Stimulated activated CD4-positive, alpha-beta T cell treated with anti-CD3 and anti-CD28 coated beads, Interleukin-12 subunit alpha, Interleukin-12 subunit beta, amount 100 ng/mL, for 24 hours (primary cell): ENCODE measurements around the gene IL10.
"Not testable (repeated sequence)": the region's sequence is repeated elsewhere in the genome, so short reads cannot be mapped to it uniquely, and the experiment has no call there.

Experiments used
- DNase-seq, 2 experiments: peaks; one replicate each; pipeline ENCODE4 v3.0.0-alpha.2; 2020; ENCODE audit warnings: low read depth in 2 of 2

Gene IL10

DNA sequence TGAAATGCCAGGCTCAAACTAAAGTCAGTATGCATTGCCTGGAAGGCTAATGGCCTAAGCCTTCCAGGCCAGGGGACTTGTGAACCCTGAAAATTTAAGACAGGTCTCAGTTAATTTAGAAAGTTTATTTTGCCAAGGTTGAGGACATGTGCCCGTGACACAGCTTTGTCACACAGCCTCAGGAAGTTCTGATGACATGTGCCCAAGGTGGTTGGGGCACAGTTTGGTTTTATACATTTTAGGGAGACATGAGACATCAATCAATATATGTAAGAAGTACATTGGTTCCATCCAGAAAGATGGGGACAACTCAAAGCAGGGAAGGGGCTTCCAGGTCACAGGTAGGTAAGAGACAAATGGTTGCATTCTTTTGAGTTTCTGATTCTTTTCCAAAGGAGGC lies 6.5 kb downstream of the IL10 start:
- DNase-seq, result not testable (repeated sequence)

DNA sequence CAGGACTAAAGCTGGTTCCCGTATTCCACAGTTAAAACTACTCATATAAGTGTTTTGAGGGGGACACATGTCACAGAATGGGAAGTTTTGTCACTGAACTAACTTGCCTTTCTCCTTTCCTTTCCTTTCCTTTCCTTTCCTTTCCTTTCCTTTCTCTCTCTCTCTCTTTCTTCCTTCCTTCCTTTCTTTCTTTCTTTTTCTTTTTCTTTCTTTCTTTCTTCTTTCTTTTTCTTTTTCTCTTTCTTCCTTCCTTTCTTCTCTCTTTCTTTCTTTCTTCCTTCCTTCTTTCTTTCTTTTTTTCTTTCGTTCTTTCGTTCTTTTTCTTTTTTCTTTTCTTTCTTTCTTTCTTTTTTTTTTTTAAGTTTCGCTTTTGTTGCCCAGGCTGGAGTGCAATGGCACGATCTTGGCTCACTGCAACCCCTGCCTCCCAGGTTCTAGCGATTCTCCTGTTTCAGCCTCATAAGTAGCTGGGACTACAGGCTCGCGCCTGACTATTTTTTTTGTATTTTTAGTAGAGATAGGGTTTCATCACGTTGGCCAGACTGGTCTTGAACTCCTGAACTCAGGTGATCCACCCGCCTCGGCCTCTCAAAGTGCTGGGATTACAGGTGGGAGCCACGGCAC lies 9.4 kb downstream of the IL10 start:
- not testable (repeated sequence) for DNase-seq

DNA sequence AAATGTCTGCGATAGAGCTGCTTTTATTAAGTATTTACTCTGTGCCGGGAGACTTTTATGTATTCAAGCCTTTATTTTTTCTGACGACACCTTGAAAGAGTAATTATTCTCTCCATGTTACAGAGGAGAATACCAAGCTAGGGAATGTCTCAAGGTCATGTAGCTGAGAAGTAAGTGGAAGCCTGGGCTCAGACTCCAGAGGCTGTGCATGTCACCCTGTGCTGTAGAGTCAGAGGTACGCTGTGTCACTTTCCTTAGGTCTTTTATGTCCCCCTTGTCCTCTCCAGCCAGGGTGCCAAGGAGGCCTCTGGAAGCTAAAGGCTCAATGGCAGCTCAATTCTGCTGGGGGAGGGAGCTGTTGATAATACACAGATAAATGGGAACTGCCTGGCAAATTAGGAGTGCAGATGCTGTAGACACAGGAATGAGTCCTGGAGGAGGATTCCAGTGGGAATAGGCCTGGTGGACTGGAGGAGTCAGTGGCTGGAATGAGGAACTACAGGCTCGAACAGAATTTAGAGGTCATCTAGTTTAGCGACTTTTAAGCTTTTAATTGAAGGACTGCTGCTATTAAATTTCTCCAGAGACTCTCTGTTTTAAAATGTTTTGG lies 11.0 kb downstream of the IL10 start:
- no peak for DNase-seq

DNA sequence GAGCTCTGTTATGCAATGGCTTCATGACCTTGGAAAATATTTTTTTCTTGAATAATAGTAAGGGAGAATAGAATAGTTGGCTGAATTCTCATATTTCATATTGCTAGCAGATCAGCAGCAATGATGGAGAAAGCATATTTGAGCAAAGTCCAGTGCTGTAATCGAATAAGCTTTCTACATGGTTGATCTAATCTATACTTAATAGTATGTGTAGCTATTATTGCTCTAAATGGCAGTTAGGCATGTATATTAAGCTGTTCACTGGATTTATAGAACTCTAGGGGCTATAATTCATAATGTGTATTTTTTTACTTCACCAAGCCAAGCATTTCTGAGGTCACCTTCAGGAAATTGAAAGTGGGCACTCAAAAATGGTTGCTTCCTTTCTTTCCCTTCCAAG lies 11.7 kb downstream of the IL10 start:
- no peak for DNase-seq

DNA sequence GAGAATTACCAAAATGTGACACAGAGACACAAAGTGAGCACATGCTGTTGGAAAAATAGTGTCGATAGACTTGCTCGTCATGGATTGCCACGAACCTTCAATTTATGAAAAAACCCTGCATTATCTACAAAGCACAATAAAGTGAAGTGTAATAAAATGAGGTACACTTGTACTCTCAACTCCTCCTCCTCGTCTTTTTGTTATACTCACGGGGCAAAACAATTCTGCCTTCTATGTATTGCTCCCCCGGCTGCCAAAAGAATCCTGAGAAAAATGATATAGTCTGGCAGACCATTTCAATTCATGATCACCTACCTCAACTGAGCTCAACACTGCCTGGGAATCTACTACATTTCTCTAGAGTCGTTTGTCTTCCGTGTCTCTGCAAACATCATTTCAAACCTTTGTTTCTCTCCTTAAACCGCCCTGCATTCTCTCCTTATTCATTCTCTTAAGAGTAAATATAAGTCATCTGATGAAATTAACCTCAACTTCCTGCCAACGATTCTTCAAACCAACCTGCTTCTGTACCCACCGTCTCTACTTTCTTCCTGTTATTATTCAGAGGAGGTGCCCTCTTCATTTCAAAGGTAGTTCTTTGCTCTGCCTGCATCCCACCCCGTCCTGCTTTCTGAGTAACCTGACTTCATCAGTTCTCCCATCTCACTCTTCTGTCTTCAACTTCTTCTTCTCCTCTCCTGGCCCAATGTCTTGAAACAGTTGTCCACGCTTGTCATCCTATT lies 14.6 kb downstream of the IL10 start:
- no peak for DNase-seq

DNA sequence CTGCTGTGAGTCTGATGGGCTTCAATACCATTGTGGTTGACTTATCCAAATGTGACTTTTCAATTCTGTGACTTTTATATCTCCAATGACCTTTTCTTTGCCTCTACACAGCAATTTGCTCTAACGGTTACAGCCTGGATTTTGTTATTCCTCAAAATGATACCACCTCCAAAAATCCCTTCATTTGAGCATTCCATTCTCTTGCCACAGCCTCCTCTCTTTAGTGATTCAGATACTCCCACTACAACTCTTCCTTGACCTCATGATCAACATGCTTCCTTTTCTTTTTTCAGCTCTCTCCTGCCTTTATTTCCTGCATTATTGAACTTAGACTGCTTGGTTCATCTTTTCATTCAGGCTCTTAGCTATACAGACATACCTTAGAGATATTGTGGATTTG lies 18.3 kb downstream of the IL10 start:
- no peak for DNase-seq

DNA sequence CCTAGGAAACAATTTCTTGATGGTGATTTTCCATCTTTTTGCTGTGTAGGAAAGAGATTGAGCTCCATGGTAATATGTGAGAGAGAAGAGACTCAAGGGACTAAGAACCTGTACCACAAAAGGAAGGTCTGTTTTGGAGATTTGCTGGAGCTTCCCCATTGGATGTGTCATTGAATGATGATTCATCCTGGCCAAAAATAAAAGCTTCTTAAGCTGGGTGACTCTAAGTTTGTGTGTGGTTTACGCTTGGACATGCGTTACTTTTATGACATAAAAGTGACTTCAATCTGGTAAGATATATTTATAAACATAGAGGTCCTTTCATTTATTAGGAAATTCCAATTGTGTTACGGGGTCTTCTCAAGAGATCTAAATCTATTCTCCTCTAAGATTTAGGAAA lies 19.2 kb downstream of the IL10 start:
- no peak for DNase-seq

DNA sequence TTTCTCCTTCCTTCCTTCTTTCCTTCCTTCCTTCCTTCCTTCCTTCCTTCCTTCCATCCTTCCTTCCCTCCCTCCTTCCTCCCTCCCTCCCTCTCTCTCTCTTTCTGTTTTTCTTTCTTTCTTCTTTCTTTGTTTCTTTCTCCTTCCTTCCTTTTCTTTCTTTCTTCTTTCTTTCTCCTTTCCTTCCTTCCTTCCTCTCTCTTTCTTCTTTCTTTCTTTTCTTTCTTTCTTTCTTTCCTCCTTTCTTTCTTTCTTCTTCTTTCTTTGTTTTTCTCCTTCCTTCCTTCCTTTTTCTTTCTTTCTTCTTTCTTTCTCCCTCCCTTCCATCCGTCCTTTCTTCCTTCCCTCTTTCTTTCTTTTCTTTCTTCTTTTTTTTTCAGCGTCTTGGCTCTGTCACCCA lies 19.8 kb downstream of the IL10 start:
- no peak for DNase-seq

DNA sequence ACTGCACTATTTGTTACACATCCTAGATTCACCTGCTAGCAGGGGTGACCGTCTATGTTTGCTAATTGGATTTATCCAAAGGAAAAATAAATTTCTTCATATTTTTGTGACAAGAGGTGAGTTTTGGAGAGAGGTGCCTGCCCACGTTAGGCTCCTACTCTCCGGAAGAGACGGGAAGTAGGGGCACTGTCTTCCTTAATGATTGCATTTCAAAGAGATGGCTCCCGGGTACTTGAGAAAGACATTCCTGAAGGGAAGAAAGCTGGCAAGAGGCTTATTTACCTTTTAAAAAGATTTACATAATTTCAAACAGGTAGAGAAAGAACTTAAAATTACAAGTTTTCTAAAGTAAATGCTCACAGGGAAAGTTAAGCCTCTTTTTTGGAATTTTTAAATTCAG lies 20.4 kb downstream of the IL10 start:
- DNase-seq, result no peak

DNA sequence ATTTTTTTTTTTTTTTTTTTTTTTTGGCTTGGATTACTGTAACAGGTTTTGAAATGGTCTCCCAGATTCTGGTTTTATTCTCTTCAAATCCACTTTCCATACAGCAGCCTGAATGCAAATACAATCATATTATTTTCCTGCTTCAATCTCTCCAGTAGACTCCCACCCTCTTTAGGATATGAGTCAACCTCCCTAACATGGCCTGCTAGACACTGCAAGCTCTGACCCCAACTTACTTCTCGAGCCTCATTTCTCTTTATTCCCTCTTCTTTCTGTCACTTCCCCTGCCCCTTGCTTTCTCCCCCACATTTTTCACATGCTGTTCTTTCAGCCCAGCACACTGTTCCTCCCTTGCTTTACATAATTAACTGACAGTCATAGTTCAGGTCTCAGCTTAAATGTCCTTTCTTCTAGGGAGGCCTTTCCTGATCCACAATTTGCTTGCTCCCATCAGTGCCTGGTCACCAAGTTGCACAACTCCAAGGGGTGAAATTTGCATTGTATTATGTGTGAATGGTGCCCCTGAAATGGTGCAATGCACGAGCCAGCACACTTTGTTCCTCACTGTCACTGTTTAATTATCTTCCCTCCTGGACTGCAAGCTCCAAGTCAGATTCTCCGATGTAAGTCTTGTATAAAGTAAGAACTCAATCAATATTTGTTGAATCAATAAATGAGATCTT lies 23.8 kb downstream of the IL10 start:
- no peak for DNase-seq

DNA sequence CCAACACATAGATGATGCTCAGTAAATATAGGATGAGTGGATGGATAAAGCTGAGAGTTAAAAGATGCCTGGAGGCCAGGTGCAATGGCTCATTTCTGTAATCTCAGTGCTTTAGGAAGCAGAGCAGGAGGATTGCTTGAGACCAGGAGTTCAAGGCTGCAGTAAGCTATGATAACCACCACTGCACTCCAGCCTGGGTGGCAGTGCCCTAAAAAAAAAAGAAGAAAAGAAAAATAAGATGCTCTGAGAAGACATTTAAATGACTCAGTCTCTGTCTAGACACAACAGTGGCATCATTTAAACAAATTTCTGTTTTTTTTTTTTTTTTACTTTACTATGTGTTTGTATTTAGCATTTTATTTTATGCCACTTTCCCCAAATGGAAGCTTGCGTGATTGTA lies 27.0 kb downstream of the IL10 start:
- no peak for DNase-seq

DNA sequence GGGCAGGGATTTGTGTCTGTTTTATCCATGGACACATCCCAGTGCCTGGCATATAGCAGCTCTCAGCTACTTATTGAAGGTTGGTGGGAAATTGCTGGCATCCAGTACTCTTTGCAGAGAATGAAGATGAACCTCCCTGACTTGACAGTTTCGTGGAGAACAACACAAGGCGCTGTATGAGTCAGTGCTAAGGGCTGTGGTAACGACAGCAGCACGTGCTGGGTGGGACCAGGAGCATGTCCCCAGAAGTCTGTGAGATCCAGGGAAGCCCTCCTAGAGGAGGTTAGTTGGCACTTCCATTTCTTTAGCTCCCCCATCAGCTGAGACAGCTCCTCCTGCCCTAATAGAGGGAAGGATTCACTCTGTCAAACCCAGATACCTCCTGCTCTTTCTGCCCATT lies 27.6 kb downstream of the IL10 start:
- no peak for DNase-seq

DNA sequence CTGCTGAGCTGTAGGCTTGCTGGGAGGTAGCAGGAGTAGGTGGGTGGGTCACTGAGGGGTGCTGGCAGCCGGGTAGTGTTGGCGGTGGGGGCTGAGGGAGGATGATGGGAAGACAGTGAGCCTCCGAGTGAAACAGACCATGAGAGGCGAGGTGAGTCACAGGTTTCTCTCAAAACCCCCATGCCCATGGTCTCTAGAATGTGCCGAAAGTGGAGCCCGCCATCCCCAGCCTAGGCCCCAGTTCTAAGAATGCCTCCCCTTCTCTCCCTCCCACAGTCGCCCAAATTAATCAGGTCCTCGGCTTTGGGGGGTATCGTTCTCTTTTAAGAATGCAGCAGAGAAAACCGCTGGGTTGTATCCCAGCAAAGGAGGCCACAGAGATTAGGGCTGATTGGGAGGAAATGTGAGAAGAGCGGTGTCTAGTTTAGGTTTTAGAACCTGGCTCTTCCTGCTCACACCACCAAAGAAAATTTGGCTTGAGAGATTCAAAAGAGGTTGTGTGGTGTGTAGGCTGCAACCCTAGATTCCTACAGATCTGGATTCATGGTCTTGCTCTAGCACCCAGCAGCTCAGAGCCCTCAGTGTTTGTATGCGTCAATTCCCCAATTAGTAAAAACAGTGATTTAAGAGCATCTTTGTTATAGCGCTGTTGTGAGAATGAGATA lies 29.4 kb downstream of the IL10 start:
- DNase-seq, result no peak

DNA sequence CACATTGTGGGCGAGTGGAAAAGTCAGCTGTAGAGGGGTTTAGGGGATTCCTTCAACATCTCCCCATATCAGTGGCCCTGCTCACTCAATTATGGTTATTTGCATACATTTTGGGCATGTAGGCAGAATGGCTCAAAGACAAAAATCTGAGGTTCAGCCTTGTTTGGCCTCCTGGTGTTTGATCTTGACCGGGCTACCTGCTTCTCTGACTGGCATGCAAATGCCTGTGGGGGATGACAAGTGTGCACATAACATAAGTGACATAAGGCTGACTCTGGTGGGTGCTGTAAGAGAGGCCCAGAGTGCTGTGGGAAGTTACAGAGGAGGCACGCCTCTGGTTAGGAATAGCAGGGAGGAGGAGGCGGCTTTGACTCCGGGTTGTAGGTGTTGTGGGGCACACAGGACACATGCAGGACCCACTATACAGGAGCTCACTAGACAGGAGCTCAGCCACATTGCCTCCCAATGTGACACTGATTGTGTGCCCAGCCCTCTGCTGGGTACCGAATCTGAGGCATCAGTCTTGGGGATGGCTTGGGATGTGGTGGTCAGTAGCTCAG lies 31.1 kb downstream of the IL10 start:
- DNase-seq, result no peak

DNA sequence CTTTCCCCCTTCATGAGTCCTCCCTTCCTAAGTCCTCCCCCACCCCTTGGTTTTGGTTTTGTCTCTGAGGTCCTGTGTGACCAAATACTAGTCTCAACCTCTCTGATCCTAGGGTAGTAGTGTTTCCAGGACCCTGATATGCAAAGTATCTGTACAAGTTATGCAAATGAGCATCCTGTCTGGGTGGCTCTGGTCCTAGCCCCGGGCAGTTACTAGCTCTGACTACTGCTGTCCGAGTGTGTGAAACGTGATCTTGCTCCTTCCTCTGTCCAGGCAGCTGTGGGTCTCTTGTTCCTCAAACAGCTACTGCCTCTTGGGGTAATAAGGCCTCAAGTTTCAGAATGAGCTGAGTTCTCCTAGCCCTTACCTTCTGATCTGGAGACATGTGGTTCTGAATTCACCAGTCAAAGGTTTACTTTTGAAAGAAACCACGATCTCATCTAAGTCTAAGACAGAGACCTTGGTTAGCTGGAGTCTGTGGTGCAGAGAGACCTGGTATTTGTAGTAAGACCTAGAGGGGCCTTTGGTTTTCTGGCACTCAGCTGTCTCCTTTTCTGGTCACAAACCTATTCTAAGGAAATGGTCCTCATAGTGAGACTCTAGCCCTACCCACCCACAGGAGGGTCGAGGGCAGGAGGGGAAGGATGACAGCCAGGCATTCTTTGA lies 32.8 kb downstream of the IL10 start:
- no peak for DNase-seq

DNA sequence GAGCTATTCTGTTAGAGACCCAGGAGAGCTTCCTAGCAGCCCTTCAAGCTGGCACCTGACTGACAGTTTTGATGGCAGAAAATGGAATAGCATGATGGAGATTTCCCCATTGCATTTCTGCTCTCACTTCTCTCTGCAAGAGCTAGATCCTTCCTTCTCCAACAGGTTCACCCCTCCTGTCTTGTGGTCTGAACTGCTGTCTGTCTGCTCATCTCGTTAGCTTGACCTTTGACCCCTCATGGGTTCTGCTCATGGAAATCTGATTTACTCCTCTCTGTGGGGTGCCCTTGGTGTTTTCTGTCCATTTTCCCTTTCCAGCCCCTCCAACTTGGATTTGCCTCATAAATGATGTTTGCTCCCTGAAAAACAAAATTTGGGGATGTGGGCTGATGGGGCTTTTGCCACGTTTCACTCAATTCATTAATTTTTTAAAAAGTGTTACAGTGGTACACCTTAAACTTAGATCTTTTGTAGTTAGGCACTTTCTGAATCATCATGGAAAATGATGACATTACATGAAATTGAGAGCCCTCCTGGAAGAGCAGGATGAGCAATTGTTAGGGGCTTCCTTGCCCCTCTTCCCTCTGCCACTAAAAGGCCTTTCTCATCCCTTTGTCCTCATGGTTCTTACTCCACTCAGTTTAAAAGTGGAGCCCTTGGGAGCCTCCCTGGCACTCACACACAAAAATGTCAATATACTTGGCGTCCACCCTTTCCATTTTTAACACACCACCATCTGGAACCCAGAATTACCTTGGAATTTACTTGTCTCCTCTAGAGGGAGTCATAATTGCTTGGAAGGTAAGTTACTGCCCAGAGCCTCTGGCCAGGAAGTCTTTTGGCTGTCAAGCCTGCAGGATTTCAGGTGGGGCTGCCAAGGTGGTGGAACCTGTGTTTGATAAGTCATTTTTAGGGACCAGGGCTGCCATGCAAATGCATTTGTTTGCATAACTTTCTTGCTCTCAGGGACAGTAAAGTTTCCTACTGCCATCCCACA lies 33.6 kb downstream of the IL10 start:
- DNase-seq, result no peak

DNA sequence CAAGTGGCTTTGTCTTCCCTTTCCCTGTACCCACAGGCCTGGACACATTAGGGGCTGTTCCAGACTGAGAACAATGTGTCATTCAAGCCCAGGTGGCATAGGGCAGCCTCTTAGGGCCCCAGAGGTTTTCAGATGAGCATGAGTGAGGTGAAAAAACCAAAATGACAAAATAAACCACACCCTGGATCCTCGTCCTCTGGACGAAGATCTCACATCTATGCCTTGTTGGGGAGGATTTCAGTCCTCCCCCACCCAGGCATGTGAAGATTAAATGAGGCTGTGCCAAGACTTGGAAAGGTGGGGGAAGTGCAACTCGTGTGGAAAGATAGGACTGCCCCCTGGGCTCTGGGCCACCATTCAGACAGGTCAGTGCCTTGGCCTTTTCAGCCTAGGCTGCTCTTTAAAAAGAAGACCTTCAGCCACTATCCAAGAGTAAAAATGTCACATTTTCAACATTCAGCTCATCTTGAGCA lies 34.5 kb downstream of the IL10 start:
- no peak for DNase-seq

DNA sequence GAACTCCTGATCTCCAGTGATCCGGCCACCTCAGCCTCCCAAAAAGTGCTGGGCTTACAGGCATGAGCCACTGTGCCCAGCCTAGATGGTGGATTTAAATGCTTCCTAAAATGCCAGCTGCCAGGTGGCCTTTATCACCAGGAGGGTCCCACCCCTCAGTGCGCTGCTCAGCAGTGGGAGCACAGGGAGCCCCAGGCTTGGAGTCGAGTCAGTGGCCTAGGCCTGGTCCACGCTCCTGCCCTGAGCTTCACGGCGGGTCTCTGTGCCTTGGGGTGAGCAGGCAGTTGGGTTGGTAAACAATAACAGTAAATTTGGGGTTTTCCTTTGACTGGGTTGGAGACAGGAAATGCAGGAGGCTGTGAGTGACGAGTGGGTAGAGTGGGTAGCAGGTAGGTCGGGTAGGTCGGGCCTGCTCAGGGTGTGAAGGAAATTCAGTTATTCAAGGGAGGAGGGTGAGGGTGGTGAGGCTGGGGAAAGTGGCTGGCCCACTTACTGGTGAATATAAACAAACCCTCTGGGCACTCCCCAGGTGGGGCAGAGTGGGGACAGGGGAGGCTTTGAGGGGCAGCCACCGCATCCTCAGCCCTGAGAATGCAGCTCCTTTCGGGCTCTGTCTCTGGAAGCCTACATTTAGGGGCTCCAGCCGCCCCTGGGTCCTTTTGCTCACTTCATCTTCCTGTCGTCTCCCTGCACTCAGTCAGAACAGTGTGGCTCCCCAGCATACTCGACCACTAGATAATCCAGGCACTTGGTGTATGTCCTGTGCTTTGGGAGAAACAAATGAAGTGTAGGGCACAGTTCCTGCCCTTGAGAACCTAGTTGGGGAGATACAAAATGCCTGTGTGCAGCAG lies 35.2 kb downstream of the IL10 start:
- DNase-seq, result no peak

DNA sequence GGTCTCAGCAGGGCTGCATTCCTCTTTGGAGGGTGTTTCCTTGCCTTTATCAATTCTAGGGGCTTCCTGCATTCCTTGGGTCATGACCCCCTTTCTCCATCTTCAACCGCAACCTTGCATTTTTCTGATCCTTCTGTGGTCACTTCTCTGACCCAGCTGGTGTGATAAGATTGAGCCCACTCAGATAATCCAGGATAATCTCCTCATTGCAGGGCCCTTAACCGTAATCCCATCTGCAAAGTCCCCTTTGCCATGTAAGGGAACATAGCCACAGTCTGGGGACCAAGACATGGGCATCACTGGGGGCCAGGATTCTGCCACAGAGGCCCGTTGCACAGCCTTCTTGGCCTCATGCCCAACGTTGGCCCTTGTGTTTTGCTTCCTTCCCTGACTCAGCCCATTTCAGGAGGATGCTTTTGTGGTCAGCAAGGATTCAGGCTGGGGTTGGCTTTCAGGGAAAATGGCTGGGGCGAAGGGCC lies 36.7 kb downstream of the IL10 start:
- no peak for DNase-seq
